DND-41 (cell line): ENCODE results near the gene HERC4.
A peak's percentile ranks its signal among the peaks of the same experiment; 100 is the strongest.

Source experiments
- ATAC-seq: fragments of 200-7000 bp; cut with Tn5 transposase; 3 replicates; pipeline ENCODE4 v1.9.1; 2021; ENCODE audit warnings: low read depth; ENCODE audit not compliant: insufficient read depth
- DNase-seq: peaks from one replicate; pipeline ENCODE4 v3.0.0-alpha.2; 2020
- H2AFZ ChIP-seq: 2 replicates; pipeline ENCODE4 v1.6.0; 2012; ENCODE audit warnings: low read depth, low read length
- H3K27ac ChIP-seq: 2 replicates; pipeline ENCODE4 v1.5.1; 2012; ENCODE audit warnings: low read length, inconsistent platforms
- H3K27me3 ChIP-seq: fragments of 200-600 bp; sonication (generic); 2 replicates; pipeline ENCODE4 v1.6.0; 2012; ENCODE audit warnings: low read length, mild to moderate bottlenecking, inconsistent platforms; ENCODE audit not compliant: insufficient read depth, poor library complexity
- H3K36me3 ChIP-seq: 2 replicates; pipeline ENCODE4 v1.5.1; 2012; ENCODE audit warnings: low read length, inconsistent platforms; ENCODE audit not compliant: insufficient read depth
- H3K4me1 ChIP-seq: 2 replicates; pipeline ENCODE4 v1.5.1; 2012; ENCODE audit warnings: mild to moderate bottlenecking, low read length; ENCODE audit not compliant: insufficient read depth
- H3K4me2 ChIP-seq: 2 replicates; pipeline ENCODE4 v1.6.0; 2012; ENCODE audit warnings: mild to moderate bottlenecking, moderate library complexity, low read length, inconsistent platforms; ENCODE audit not compliant: insufficient read depth
- H3K4me3 ChIP-seq, 2 experiments: fragments of 200-600 bp in 1 of 2; shearing (Covaris generic) in 1 of 2; 2 replicates each; pipeline ENCODE4 v1.5.1; 2012 to 2016; ENCODE audit warnings: inconsistent platforms in 2 of 2, low read length in 2 of 2, mild to moderate bottlenecking in 2 of 2, low read depth in 1 of 2, moderate library complexity in 1 of 2
- H3K79me2 ChIP-seq: 2 replicates; pipeline ENCODE4 v1.6.0; 2012; ENCODE audit warnings: low read length, inconsistent platforms; ENCODE audit not compliant: insufficient read depth
- H3K9ac ChIP-seq: 2 replicates; pipeline ENCODE4 v1.6.0; 2012; ENCODE audit warnings: low read depth, mild to moderate bottlenecking, inconsistent platforms, low read length, moderate library complexity
- H3K9me3 ChIP-seq: 2 replicates; pipeline ENCODE4 v1.5.1; 2012; ENCODE audit warnings: low read length, moderate library complexity, mild to moderate bottlenecking, inconsistent platforms; ENCODE audit not compliant: insufficient read depth, severe bottlenecking
- H4K20me1 ChIP-seq: 2 replicates; pipeline ENCODE4 v1.6.0; 2012; ENCODE audit warnings: low read length; ENCODE audit not compliant: insufficient read depth
- EZH2 ChIP-seq: IDR thresholded peaks from 3 replicates; pipeline ENCODE4 v1.6.1; 2012; ENCODE audit warnings: borderline replicate concordance, low read depth, mild to moderate bottlenecking, moderate library complexity, low read length, inconsistent platforms; ENCODE audit not compliant: severe bottlenecking
- TF ChIP-seq, protein P1 (sequence below): IDR thresholded peaks from 2 replicates; pipeline ENCODE4 v1.5.1; 2012; ENCODE audit warnings: borderline replicate concordance, low read length, moderate library complexity, mild to moderate bottlenecking; ENCODE audit not compliant: poor library complexity, severe bottlenecking; ENCODE audit errors: extremely low read depth

Gene HERC4

DNA sequence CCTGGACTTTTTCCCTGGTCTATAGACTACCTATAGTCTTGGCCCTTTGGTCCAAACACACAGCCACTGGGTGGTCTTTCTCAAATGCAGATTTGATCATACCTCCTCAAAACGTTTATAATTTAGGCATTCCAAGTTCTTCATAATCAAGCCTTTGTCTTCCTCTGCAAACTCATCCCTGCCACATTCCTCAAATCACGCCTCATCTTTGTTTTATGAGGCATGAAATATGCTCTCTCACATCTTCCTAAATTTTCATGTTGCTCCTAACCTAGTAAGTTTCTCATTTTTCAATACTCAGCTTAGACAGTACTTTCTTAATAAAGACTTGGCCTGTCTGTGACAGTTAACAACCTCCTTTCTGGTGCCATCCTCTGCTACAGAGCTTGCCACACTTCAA lies 10.9 kb upstream of the HERC4 start:
- no peak overlapping the region for H3K4me2 ChIP-seq
- no peaks in the 10 kb centered on the region for H3K9me3 ChIP-seq
- no peak overlapping the region for H2AFZ ChIP-seq
- TF ChIP-seq, protein P1, sequence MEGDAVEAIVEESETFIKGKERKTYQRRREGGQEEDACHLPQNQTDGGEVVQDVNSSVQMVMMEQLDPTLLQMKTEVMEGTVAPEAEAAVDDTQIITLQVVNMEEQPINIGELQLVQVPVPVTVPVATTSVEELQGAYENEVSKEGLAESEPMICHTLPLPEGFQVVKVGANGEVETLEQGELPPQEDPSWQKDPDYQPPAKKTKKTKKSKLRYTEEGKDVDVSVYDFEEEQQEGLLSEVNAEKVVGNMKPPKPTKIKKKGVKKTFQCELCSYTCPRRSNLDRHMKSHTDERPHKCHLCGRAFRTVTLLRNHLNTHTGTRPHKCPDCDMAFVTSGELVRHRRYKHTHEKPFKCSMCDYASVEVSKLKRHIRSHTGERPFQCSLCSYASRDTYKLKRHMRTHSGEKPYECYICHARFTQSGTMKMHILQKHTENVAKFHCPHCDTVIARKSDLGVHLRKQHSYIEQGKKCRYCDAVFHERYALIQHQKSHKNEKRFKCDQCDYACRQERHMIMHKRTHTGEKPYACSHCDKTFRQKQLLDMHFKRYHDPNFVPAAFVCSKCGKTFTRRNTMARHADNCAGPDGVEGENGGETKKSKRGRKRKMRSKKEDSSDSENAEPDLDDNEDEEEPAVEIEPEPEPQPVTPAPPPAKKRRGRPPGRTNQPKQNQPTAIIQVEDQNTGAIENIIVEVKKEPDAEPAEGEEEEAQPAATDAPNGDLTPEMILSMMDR: no peak
- no peak for TF ChIP-seq EZH2
- no peaks in the 10 kb centered on the region for H4K20me1 ChIP-seq
- H3K27ac ChIP-seq: no peak overlapping the region
- H3K4me3 ChIP-seq: no peak overlapping the region
- H3K27me3 ChIP-seq: peaks cover 12% of the 10 kb centered on the region
- H3K36me3 ChIP-seq: no peaks in the 10 kb centered on the region
- no peak for ATAC-seq
- H3K4me1 ChIP-seq: no peaks in the 10 kb centered on the region
- no peaks in the 10 kb centered on the region for H3K79me2 ChIP-seq
- H3K9ac ChIP-seq: no peak overlapping the region
- DNase-seq: no peak

DNA sequence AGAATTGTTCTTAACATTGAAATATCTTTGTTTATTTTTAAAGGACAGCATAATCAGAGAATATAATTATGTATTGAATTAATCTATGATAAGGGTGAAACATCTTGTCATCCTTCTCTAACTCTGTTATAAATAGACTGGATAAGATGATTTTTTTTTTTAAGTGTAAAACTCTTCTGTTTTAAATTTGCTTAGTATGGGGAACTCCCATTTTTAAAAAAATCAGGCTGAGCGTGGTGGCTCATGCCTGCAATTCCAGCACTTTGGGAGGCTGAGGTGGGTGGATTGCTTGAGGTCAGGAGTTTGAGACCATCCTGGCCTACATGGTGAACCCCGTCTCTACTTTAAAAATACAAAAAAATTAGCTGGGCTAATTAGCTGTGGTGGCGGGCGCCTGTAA lies 9.4 kb upstream of the HERC4 start:
- H3K9me3 ChIP-seq: no peaks in the 10 kb centered on the region
- no peaks in the 10 kb centered on the region for H3K4me1 ChIP-seq
- no peak overlapping the region for H3K9ac ChIP-seq
- H3K27me3 ChIP-seq: peaks cover 12% of the 10 kb centered on the region
- H2AFZ ChIP-seq: no peak overlapping the region
- no peak overlapping the region for H3K4me3 ChIP-seq
- DNase-seq: no peak
- no peak overlapping the region for H3K27ac ChIP-seq
- H3K4me2 ChIP-seq: no peak overlapping the region
- no peaks in the 10 kb centered on the region for H3K36me3 ChIP-seq
- TF ChIP-seq EZH2: no peak
- TF ChIP-seq, protein P1: no peak
- ATAC-seq: no peak
- H3K79me2 ChIP-seq: no peaks in the 10 kb centered on the region
- H4K20me1 ChIP-seq: no peaks in the 10 kb centered on the region

DNA sequence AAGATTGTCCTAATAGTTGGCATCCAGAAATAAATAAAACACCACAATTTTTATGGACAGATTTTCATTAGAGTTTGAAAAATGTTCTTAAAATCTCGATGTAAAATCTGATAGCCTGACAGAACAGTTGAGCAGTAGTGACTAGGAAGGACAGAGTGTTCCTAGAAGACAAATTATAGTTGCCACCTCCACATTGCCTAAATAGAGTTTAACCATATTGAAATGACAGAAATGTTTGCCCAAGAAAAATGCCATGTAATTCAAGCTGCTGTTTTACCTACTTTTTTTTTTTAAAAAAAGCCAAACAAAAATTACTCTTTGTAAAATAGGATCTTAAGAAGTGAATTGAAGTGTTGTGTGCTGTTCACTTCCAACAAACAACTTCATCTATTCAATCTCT lies 8.9 kb upstream of the HERC4 start:
- Histone ChIP-seq H3K4me1 (no peaks in the 10 kb centered on the region), H3K27ac (no peak overlapping the region), H3K9me3 (no peaks in the 10 kb centered on the region), H3K27me3 (peaks cover 12% of the 10 kb centered on the region), H3K9ac (no peak overlapping the region), H2AFZ (no peak overlapping the region), H4K20me1 (no peaks in the 10 kb centered on the region), H3K4me2 (no peak overlapping the region), H3K79me2 (no peaks in the 10 kb centered on the region), H3K4me3 (no peak overlapping the region), H3K36me3 (no peaks in the 10 kb centered on the region)
- TF ChIP-seq, protein P1: no peak
- TF ChIP-seq EZH2: no peak
- ATAC-seq: no peak
- no peak for DNase-seq

DNA sequence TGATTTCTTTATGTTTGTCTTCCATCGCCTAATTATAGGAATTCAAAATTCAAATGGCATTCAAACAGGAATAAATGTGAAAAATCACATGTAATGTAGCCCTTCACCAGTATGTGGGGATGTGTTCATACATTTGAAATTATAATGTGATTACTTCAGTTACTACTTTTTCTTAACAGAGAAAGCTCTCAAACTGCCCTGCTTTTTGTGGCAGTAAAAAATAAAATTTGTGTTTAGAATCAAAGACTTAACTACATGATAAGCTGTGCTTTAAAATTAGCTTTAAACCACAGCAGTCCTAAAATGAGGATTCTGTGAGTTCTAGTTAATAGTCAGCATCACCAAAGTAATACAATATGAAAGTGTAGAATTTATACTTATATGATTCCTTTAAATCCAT lies 7.8 kb upstream of the HERC4 start:
- no peaks in the 10 kb centered on the region for H3K36me3 ChIP-seq
- DNase-seq: no peak
- H3K79me2 ChIP-seq: no peaks in the 10 kb centered on the region
- TF ChIP-seq, protein P1: peak; percentile 31
- no peak for TF ChIP-seq EZH2
- H3K4me1 ChIP-seq: no peaks in the 10 kb centered on the region
- no peak overlapping the region for H3K4me2 ChIP-seq
- H3K9ac ChIP-seq: no peak overlapping the region
- H3K27ac ChIP-seq: no peak overlapping the region
- no peak overlapping the region for H2AFZ ChIP-seq
- no peak overlapping the region for H3K4me3 ChIP-seq
- ATAC-seq: no peak
- H3K9me3 ChIP-seq: no peaks in the 10 kb centered on the region
- H4K20me1 ChIP-seq: no peaks in the 10 kb centered on the region
- H3K27me3 ChIP-seq: peaks cover 12% of the 10 kb centered on the region
